Hepatic stellate cell (primary cell): ENCODE measurements around the gene MDN1.
"Not testable (repeated sequence)": the region's sequence is repeated elsewhere in the genome, so short reads cannot be mapped to it uniquely, and the experiment has no call there.

Experiments used
- DNase-seq: peaks from one replicate; pipeline ENCODE4 v3.0.0; 2011; ENCODE audit warnings: low spot score

MDN1 gene

GRCh38 chr6:89643406-89643805 is 176.2 kb downstream of the MDN1 start:
- DNase-seq, result no peak

- DNase-seq, result no peak
Observed at GRCh38 chr6:89642956-89643355, 176.6 kb downstream of the MDN1 start.

- not testable (repeated sequence) for DNase-seq
Observed at GRCh38 chr6:89641581-89641980, 178.0 kb downstream of the MDN1 start.

GRCh38 chr6:89640804-89641203 is 178.8 kb downstream of the MDN1 start:
- DNase-seq, result no peak

GRCh38 chr6:89638320-89639195 is 181.0 kb downstream of the MDN1 start, which contains the start of gene LYRM2:
LYRM2 (minus strand) TSS chr6:89638747; CDS start chr6:89638716, 31 bp downstream.
- peak; percentile 94 for DNase-seq

- DNase-seq, result no peak
Observed at GRCh38 chr6:89637960-89638319, 181.7 kb downstream of the MDN1 start.

GRCh38 chr6:89636412-89636811 is 183.2 kb downstream of the MDN1 start:
- not testable (repeated sequence) for DNase-seq

GRCh38 chr6:89630488-89630887 is 189.1 kb downstream of the MDN1 start:
- no peak for DNase-seq

GRCh38 chr6:89623749-89624148 is 195.8 kb downstream of the MDN1 start:
- no peak for DNase-seq

- DNase-seq, result no peak
Observed at GRCh38 chr6:89619567-89619966, 200.0 kb downstream of the MDN1 start.

- no peak for DNase-seq
Observed at GRCh38 chr6:89618026-89618425, 201.6 kb downstream of the MDN1 start.

- DNase-seq, result no peak
Observed at GRCh38 chr6:89616531-89616930, 203.1 kb downstream of the MDN1 start.

GRCh38 chr6:89615882-89616281 is 203.7 kb downstream of the MDN1 start:
- no peak for DNase-seq

- no peak for DNase-seq
Observed at GRCh38 chr6:89613790-89614189, 205.8 kb downstream of the MDN1 start.

GRCh38 chr6:89612121-89612520 is 207.5 kb downstream of the MDN1 start:
- no peak for DNase-seq

GRCh38 chr6:89611666-89612065 is 207.9 kb downstream of the MDN1 start:
- peak; percentile 27 for DNase-seq

- peak; percentile 47 for DNase-seq
Observed at GRCh38 chr6:89610149-89610642, 209.4 kb downstream of the MDN1 start.

GRCh38 chr6:89605861-89606260 is 213.7 kb downstream of the MDN1 start:
- DNase-seq, result no peak

- no peak for DNase-seq
Observed at GRCh38 chr6:89604653-89605052, 214.9 kb downstream of the MDN1 start.

GRCh38 chr6:89602166-89602565 is 217.4 kb downstream of the MDN1 start:
- no peak for DNase-seq

GRCh38 chr6:89599727-89600126 is 219.9 kb downstream of the MDN1 start:
- no peak for DNase-seq

- peak; percentile 59 for DNase-seq
Observed at GRCh38 chr6:89597988-89598387, 221.6 kb downstream of the MDN1 start.

- DNase-seq, result no peak
Observed at GRCh38 chr6:89597372-89597771, 222.2 kb downstream of the MDN1 start.

- no peak for DNase-seq
Observed at GRCh38 chr6:89596484-89596883, 223.1 kb downstream of the MDN1 start.
